ENCODE measurements around the gene SRGAP1.

SRGAP1 gene

DNA sequence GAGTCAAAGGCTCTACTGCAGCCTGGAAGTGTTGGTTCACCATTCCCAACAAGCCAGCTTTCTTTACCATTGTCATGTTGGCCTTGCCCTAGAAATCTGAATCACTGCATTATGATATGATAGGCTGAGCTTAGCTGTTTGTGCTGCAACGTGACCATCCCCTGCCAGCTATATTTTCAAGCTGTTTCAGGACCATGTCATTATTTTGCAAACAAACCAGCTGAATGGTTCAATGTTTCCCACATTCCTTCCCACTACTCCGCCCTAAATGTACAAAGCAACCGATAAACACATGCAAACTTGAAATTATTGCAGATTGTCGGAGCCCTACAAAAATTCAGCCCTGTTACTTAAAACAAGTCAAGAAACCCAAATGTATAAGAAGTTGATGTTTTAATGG lies 241.5 kb downstream of the SRGAP1 start:
- H3K4me3 ChIP-seq (ENCODE audit: low read depth, low read length): no peak overlapping the region
- TF ChIP-seq, protein P1, sequence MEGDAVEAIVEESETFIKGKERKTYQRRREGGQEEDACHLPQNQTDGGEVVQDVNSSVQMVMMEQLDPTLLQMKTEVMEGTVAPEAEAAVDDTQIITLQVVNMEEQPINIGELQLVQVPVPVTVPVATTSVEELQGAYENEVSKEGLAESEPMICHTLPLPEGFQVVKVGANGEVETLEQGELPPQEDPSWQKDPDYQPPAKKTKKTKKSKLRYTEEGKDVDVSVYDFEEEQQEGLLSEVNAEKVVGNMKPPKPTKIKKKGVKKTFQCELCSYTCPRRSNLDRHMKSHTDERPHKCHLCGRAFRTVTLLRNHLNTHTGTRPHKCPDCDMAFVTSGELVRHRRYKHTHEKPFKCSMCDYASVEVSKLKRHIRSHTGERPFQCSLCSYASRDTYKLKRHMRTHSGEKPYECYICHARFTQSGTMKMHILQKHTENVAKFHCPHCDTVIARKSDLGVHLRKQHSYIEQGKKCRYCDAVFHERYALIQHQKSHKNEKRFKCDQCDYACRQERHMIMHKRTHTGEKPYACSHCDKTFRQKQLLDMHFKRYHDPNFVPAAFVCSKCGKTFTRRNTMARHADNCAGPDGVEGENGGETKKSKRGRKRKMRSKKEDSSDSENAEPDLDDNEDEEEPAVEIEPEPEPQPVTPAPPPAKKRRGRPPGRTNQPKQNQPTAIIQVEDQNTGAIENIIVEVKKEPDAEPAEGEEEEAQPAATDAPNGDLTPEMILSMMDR (IDR thresholded peaks at IDR 0.05; ENCODE audit: low read depth, low read length): no peak

DNA sequence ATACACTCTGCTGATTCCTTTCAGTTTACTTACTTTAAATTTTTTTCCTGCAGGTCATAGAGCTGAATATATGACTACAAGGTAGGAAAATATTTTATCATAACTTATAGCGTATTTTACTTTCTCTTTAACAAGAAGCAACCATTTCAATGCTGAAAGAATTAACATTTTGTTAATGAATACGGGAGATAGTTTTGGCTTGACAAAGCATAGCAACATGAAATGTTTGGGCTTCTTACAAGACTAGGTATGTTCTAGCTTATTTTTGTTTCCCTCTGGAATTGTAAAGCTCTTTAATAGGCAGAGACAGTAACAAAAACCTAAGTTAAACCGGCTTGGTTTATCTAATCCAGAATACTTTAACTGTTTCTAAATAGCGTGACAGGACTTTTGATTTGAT lies 242.4 kb downstream of the SRGAP1 start:
- TF ChIP-seq, protein P1 (IDR thresholded peaks at IDR 0.05; ENCODE audit: low read depth, low read length): no peak
- H3K4me3 ChIP-seq (ENCODE audit: low read depth, low read length): no peak overlapping the region

DNA sequence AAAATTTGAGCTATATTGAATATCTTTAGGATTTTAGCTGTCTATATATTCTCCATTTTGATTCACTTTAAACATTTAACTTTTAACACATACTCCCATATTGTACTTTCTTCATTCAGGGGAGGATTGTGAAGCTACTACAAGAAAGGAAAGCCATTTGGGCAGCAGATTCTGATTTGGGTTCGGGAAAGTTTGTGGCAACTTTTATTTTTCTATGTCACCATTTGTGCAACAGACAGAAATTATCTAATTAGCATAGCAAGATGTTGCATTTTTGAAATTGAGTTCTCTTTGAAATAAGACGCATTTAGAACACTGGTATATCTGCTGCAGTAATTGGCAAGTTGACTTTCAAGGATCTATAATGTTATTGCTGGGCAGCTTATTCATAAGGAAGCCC lies 243.3 kb downstream of the SRGAP1 start:
- no peak overlapping the region for H3K4me3 ChIP-seq (ENCODE audit: low read depth, low read length)
- TF ChIP-seq, protein P1 (IDR thresholded peaks at IDR 0.05; ENCODE audit: low read depth, low read length): no peak

DNA sequence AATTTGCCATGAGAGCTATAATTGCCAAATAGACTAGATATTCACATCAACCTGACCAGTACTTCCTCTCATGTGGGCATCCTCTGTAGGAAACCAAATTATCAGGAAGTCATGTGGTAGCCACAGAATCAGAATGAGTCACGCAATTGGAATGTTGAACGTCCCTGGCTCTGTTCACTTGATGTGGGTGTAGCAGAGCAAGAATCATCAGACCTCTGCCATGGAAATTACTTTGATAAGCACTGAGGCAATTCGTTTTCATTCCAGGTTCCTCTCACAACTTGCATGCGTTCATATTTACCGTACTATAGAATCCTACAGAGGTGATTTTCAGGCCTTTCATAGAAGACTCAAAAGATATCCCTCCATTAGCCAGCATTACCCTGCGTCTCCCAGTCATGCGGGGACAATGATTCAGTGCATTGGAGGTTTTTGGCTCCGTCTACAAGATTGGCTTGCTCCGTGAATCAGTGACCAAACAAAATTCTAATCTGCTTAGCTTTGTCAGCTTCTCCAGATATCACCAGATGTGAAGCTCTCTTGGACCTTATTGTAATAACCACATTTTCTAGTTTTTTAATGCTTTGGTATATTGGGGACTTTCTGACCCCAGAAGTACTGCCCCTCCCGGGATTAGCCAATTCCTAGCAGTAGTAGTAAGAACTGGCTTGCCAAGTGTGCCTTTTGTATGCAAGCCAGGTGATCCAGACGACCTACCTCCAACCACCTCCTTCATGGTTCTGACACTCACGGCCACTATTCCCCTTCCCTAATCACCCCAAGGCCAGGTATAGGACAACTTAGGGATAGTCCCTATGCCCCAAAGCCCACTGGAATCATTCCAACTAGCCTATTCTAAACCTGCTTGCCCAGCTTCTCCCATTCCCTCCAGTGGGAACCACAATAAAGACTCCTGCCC lies 244.2 kb downstream of the SRGAP1 start:
- H3K4me3 ChIP-seq (ENCODE audit: low read depth, low read length): peak overlapping the region; percentile 25; the same call in 1 of the 2 replicates
- TF ChIP-seq, protein P1 (IDR thresholded peaks at IDR 0.05; ENCODE audit: low read depth, low read length): no peak

DNA sequence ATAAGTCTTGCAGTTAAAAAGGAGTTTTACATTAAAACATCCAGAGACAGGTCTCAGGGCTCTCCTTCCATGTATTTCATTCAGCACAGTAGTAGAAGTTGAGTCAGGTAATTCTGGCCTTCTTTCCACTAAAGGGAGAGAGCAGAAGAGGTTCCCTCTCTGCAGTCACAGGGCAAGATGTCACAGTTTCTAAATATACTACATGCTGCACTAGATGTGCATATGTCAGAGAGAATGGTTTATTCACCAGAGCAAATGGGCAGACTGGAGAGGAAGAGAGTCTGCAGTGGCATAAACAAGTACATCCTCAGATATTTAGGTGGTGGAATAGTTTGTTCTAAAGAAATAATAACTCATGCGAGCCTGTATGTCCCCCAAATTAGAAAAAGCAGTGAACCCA lies 245.5 kb downstream of the SRGAP1 start:
- H3K4me3 ChIP-seq (ENCODE audit: low read depth, low read length): no peak overlapping the region
- TF ChIP-seq, protein P1 (IDR thresholded peaks at IDR 0.05; ENCODE audit: low read depth, low read length): no peak

DNA sequence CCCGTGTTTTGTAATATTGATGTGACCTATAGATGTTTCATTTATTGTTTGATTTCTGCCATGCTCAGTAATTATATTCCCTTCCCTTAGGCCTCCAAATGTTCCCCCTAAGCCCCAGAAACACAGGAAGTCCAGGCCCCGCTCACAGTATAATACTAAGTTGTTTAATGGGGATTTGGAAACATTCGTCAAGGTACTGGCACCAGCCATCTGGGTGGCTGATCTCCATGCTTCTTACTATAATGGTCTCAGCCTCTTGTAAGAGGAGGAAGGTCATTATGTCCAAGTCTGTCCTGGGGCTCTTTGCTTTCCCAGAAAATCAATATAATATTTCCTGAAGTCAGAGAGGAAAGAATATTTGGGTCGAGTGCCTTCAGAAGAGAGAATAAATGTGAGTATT lies 246.7 kb downstream of the SRGAP1 start:
- TF ChIP-seq, protein P1 (IDR thresholded peaks at IDR 0.05; ENCODE audit: low read depth, low read length): no peak
- H3K4me3 ChIP-seq (ENCODE audit: low read depth, low read length): no peak overlapping the region

DNA sequence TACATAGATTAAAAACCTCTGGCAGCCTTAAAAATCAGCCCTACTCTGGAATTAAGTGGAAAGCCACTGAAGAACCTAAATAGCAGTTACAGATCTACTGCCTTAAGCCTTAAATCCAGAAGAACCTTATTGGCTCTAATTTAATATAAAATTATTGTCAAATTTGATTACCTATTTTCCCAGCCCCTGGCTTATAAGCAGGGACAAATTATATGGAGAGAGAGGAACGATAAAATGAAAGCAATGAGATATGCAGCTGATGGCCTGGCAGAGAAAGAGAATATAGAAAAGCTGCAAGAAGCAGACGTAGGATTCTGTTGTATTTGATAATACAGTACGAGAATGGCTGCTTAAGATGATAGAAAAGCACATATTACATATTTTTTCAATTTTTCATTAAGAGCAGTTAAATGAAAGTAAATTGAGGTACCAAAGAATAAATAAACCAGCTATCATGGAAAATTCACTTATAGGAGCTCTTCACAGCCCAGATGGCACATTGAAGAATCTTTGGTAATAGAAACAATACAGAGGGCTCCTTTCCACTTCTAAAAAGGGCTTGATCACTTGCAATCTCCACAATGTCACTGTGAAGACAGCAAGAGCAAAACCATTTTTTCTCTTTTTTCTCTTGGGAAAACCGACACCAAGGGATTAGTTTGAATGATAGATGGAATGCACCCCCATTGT lies 248.2 kb downstream of the SRGAP1 start:
- TF ChIP-seq, protein P1 (IDR thresholded peaks at IDR 0.05; ENCODE audit: low read depth, low read length): no peak
- H3K4me3 ChIP-seq (ENCODE audit: low read depth, low read length): no peak overlapping the region

All from WI38 (cell line).